Motor neuron (in vitro differentiated cells): Measurements from ENCODE around the gene NSFL1C. TPM values are rescaled to one million over a fixed set of nuclear protein-coding genes. Genes with fewer than 3 reads are reported as not detected.

Experiments
- ATAC-seq, 8 experiments: fragments of 200-7000 bp; cut with Tn5 transposase; replicated peaks in 6 of 8; 2 replicates each; pipeline ENCODE4 v1.8.0; 2021; ENCODE audit warnings: mild to moderate bottlenecking in 8 of 8, moderate library complexity in 8 of 8
- H3K27ac ChIP-seq, 2 donors: fragments of 250-450 bp; sonication (Bioruptor Pico); 2 replicates each; pipeline ENCODE4 v1.9.0; 2021; ENCODE audit warnings: antibody characterized with exemption in 2 of 2, mild to moderate bottlenecking in 2 of 2, moderate library complexity in 1 of 2
- H3K4me1 ChIP-seq, 2 donors: fragments of 250-450 bp; sonication (Bioruptor Pico); replicated peaks in 1 of 2; 2 replicates each; pipeline ENCODE4 v1.6.1; 2021; ENCODE audit warnings: antibody characterized with exemption in 2 of 2, mild to moderate bottlenecking in 2 of 2, moderate library complexity in 1 of 2
- H3K4me3 ChIP-seq, 5 donors: fragments of 250-450 bp; sonication (Bioruptor Pico); 2 replicates each; pipeline ENCODE4 v1.9.0; 2021; ENCODE audit warnings: antibody characterized with exemption in 5 of 5, mild to moderate bottlenecking in 5 of 5, moderate library complexity in 4 of 5
- WGBS, 10 experiments: fragments of 450-650 bp; shearing (Covaris generic); methylation state at CpG; one replicate each; pipeline ENCODE4 v1.0.0; 2022; 5-methylcytosine and 5-hydroxymethylcytosine counted together
- in situ Hi-C, 9 experiments: fragments of 400-800 bp; cut with MboI; loops; one replicate each; pipeline ENCODE4 v1.15.0; 2021; ENCODE audit warnings: low sequenced_read_pairs in 9 of 9, low pct_unique_long_range_greater_than_20kb in 2 of 9; ENCODE audit not compliant: unreplicated experiment in 9 of 9
- total RNA-seq, 8 experiments: library from RNA; unstranded; fragments of 300-600 nt; gene quantifications; 2 replicates each; pipeline versions ENCODE4 v1.2.3 to v1.2.4, GENCODE V29; 2022

The NSFL1C gene
- total RNA-seq, 8 experiments from 2014 or later = 40.7 to 65.6 (median 58.2) TPM

DNA sequence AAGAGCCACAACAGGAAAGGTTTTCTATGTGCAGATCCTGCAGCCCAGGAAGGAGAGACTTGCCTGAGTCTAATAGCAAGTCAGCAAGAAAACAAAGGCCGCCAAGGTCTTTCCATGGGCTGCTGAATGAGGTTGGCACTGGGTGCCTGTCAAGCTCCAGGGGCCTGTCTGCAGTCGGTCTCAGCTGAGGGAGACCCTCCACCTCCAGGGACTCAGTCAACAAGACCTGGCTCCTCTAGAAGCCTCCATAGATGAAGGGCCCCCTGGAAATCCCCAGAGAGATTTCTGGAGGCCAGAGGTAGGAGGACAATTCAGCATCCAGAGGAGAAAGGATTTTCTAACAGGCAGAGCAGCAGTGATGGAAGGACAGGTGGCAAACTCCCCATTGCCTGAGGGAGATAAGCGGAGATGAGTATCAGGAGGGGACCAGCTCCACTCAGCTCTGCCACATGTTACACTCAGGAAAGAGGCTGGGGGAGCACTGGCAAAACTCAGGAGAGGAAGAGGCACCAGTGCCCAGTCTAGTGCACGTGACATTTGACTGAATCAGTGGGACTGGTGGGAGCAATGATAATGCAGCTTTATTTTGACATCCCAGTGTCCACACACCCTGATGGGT is 40.3 kb downstream of the NSFL1C start:
- Histone ChIP-seq H3K27ac (no peak overlapping the region), H3K4me1 (peaks cover 2 to 20% of the 10 kb centered on the region in 2 donors), H3K4me3 (no peak overlapping the region)
- no peak for ATAC-seq
- 25 to 100% (median 63%) methylated on average over 1 to 3 of the region's 4 CpGs; no CpG with 5 or more reads in 2 of the 10 experiments for WGBS, 10 experiments
- in situ Hi-C loops = loop anchor here in 1 of 9 experiments (25.0 kb wide), 1 partner anchor 89 kb away; the partner anchor contains the start of gene SDCBP2

- no peak overlapping the region for H3K27ac ChIP-seq
- H3K4me3 ChIP-seq = no peak overlapping the region
- peaks cover 2 to 20% of the 10 kb centered on the region in 2 donors for H3K4me1 ChIP-seq
- in situ Hi-C loops = no loop called here
- WGBS, 10 experiments = 0 to 89% (median 45%) methylated on average over 1 of the region's 1 CpG; no CpG with 5 or more reads in 4 of the 10 experiments
- no peak for ATAC-seq
Measured at GRCh38 chr20:1424336-1424735, 42.3 kb downstream of the NSFL1C start.

- in situ Hi-C loops = no loop called here
- Histone ChIP-seq H3K27ac (peak overlapping the region in 1 of 2 donors; percentile 41), H3K4me1 (peaks cover 2 to 20% of the 10 kb centered on the region in 2 donors), H3K4me3 (no peak overlapping the region)
- 0 to 36% (median 13%) methylated on average over 1 to 6 of the region's 7 CpGs; no CpG with 5 or more reads in 2 of the 10 experiments for WGBS, 10 experiments
- ATAC-seq = peak; percentile 78 to 93 (median 88)
Measured at GRCh38 chr20:1423625-1424106, 43.0 kb downstream of the NSFL1C start.

GRCh38 chr20:1423206-1423605 is 43.4 kb downstream of the NSFL1C start:
- no peak for ATAC-seq
- in situ Hi-C loops = no loop called here
- peak overlapping the region in 1 of 2 donors; percentile 41 for H3K27ac ChIP-seq
- H3K4me3 ChIP-seq = no peak overlapping the region
- 80 to 100% (median 100%) methylated on average over 1 of the region's 6 CpGs; no CpG with 5 or more reads in 7 of the 10 experiments for WGBS, 10 experiments
- peaks cover 2 to 20% of the 10 kb centered on the region in 2 donors for H3K4me1 ChIP-seq

DNA sequence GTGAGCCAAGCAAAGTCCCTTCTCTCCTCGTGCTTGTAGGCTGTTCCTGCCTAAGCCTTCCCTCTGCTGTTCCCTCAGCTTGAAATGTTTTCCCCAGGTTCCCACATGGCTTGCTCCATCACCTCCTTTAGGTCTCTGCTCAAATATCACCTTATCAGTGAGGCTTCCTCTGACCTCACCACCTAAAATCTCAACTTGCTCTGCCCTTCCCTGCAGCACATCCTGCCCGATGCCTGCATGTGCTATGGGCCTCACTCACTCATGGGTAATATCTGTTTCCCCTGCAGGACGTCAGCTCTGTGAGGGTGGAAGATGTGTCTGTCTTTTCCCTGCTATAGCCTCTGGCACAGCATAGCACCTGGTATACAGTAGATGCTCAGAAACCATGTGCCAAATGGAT is 43.9 kb downstream of the NSFL1C start:
- peaks cover 2 to 17% of the 10 kb centered on the region in 2 donors for H3K4me1 ChIP-seq
- H3K27ac ChIP-seq = no peak overlapping the region
- in situ Hi-C loops = no loop called here
- ATAC-seq = no peak
- H3K4me3 ChIP-seq = no peak overlapping the region
- 0 to 100% (median 70%) methylated on average over 1 of the region's 3 CpGs; no CpG with 5 or more reads in 6 of the 10 experiments for WGBS, 10 experiments

DNA sequence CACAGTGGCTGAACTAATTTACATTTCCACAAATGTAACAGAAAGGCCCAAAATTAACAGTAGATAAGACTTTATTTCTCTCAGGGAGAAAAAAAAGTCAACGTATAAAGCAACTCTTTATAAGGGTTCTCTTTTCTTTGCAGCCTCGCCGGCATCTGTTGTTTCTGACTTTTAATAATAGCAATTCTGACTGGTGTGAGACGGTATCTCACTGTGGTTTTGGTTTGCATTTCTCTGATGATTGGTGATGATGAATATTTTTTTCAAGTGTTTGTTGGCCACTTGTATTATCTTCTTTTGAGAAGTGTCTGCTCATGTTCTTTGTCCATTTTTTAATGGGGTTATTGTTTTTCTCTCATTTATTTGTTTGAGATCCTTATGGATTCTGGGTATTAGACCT is 46.6 kb downstream of the NSFL1C start:
- no peak for ATAC-seq
- H3K27ac ChIP-seq = no peak overlapping the region
- in situ Hi-C loops = no loop called here
- WGBS, 10 experiments = 69 to 100% (median 93%) methylated on average over 1 to 4 of the region's 4 CpGs; no CpG with 5 or more reads in 1 of the 10 experiments
- H3K4me3 ChIP-seq = no peak overlapping the region
- H3K4me1 ChIP-seq = peaks cover 2 to 11% of the 10 kb centered on the region in 2 donors

GRCh38 chr20:1418350-1418749 is 48.3 kb downstream of the NSFL1C start:
- Histone ChIP-seq H3K27ac (no peak overlapping the region), H3K4me1 (no peaks in the 10 kb centered on the region), H3K4me3 (no peak overlapping the region)
- in situ Hi-C loops = no loop called here
- WGBS, 10 experiments = 22 to 80% (median 40%) methylated on average over 1 to 2 of the region's 3 CpGs; no CpG with 5 or more reads in 5 of the 10 experiments
- ATAC-seq = peak in 1 of 8 experiments; percentile 13

DNA sequence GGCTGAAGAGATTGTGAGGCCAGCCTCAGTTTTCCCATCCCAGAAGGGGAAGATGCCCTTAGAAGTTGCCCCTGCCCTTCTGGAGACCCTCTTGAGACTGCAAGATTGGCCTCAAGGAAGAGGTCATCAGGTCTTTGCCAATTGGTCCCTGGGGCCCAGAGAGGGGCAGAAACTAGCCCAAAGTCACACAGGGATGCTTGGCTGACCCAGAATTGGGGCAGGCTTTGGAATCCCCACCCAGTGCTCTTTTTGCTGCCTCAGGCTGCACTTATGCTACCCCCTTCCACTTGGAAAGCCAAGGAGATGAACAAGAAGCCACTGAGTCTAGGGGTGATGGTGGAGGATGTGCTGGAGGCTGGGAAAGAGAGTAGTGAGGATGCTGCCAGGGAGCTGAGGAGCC is 48.9 kb downstream of the NSFL1C start:
- in situ Hi-C loops = no loop called here
- no peak overlapping the region for H3K27ac ChIP-seq
- H3K4me3 ChIP-seq = no peak overlapping the region
- no peaks in the 10 kb centered on the region for H3K4me1 ChIP-seq
- no peak for ATAC-seq

- Histone ChIP-seq H3K4me3 (no peak overlapping the region), H3K4me1 (no peaks in the 10 kb centered on the region), H3K27ac (no peak overlapping the region)
- WGBS, 10 experiments = 40 to 100% (median 85%) methylated on average over 1 to 4 of the region's 5 CpGs; no CpG with 5 or more reads in 3 of the 10 experiments
- ATAC-seq = peak in 3 of 8 experiments; percentile 41 to 68 (median 45)
- in situ Hi-C loops = no loop called here
Measured at GRCh38 chr20:1417273-1417672, 49.4 kb downstream of the NSFL1C start.

DNA sequence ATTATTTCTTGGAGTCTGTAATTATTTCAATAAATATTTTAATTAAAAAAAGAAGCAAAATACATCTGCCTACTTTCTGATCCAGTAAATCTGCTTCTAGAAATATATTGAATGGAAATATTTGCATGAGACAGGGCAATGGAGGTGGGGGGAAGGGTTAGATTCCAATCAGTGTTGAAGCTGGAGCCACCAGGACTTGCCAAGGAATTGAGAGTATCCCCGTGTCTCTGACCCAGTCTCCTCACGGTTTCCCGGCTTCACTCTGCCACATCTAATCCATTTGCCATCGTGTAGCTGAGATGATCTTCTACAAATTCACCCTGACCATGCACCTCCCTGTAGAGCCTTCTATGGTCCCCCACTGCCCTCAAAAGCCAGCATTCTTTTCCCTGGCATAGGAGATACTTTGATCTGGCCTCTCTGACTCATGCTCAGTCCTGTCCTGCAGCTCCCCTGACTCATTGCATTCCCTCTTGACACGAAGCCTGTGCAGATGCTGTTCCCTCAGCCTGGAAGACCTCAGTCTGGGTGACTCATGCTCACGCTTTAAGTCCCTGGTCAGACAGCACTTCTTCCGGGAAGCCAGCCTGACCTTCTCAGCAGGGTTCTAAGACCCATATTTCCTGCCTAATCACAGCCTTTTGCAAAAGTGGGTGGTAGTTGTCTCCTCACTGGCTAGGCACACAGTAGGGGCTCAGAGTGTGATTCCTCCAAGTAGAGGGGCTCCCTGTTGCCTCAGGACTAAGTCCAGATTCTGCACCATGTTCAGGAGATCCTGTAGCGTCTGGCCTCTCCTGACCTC is 50.8 kb downstream of the NSFL1C start:
- no peak overlapping the region for H3K4me3 ChIP-seq
- peak; percentile 58 to 99 (median 78) for ATAC-seq
- WGBS, 10 experiments = 20 to 90% (median 69%) methylated on average over 1 to 7 of the region's 8 CpGs; no CpG with 5 or more reads in 1 of the 10 experiments
- no peak overlapping the region for H3K27ac ChIP-seq
- in situ Hi-C loops = no loop called here
- H3K4me1 ChIP-seq = no peaks in the 10 kb centered on the region

DNA sequence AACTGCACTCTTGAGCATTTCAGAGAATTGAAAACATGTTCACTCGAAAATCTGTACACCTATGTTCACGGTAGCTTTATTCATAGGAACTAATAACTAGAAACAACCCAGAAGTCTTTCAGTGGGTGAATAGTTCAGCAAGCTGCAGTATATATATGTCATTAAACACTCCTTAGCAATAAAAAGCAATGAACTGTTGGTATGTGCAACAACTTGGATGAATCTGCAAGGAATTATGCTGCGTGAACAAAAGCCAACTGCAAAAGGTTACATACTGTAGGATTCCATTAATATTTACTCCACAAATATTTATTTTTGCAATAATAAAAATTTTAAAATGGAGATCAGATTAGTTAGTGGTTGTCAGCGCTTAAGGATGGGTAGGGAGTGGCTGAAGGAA is 51.7 kb downstream of the NSFL1C start:
- Histone ChIP-seq H3K4me3 (no peak overlapping the region), H3K27ac (no peak overlapping the region), H3K4me1 (no peaks in the 10 kb centered on the region)
- WGBS, 10 experiments = 0 to 97% (median 86%) methylated on average over 1 to 4 of the region's 4 CpGs
- peak in 1 of 8 experiments; percentile 18 for ATAC-seq
- in situ Hi-C loops = no loop called here

DNA sequence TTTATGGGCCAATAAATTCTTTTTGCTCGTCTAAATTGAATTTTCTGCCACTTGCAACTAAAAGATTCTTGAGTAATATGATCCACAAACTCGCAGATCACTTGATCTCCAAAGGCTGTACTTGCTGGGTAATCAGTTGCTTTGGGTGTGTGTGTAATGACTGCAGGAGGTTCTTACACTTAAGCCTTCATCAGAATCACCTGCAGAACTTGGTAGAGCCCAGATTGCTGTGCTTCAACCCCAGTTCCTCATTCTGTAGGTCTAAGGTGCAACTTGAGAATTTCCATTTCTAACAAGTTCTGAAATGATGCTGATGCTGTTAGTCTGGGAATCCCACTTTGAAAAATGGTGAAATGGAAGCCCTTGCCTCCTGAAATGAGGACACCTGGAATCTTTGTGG is 60.8 kb downstream of the NSFL1C start:
- Histone ChIP-seq H3K4me1 (no peaks in the 10 kb centered on the region), H3K27ac (no peak overlapping the region), H3K4me3 (no peak overlapping the region)
- 0 to 71% (median 31%) methylated on average over 1 to 2 of the region's 2 CpGs; no CpG with 5 or more reads in 4 of the 10 experiments for WGBS, 10 experiments
- no peak for ATAC-seq
- in situ Hi-C loops = no loop called here

- Histone ChIP-seq H3K4me1 (no peaks in the 10 kb centered on the region), H3K27ac (no peak overlapping the region), H3K4me3 (no peak overlapping the region)
- 33 to 100% (median 85%) methylated on average over 1 of the region's 1 CpG; no CpG with 5 or more reads in 4 of the 10 experiments for WGBS, 10 experiments
- ATAC-seq = no peak
- in situ Hi-C loops = no loop called here
Measured at GRCh38 chr20:1403624-1404023, 63.0 kb downstream of the NSFL1C start.
